Fibroblast of villous mesenchyme (primary cell): ENCODE results near the gene SRGAP2C. TPM values are rescaled to one million over a fixed set of nuclear protein-coding genes. Genes with fewer than 3 reads are reported as not detected.
"Not testable (repeated sequence)": the region's sequence is repeated elsewhere in the genome, so short reads cannot be mapped to it uniquely, and the experiment has no call there.

Source experiments
- DNase-seq: peaks from one replicate; pipeline ENCODE4 v3.0.0-alpha.2; 2010; ENCODE audit warnings: low read depth
- H3K4me3 ChIP-seq: 2 replicates; pipeline ENCODE4 v1.5.1; 2011; ENCODE audit warnings: low read depth, mild to moderate bottlenecking, low read length
- CTCF ChIP-seq: IDR thresholded peaks from 2 replicates; pipeline ENCODE4 v1.5.1; 2012; ENCODE audit warnings: low read depth, mild to moderate bottlenecking, low read length; ENCODE audit not compliant: insufficient read depth
- total RNA-seq: library from RNA; depleted of rRNA; stranded (reverse); fragments of >200 nt; gene quantifications from 2 replicates; pipeline ENCODE4 v1.2.3, GENCODE V29; 2012

Gene SRGAP2C
- 15.1 and 22.2 TPM in 2 replicates for total RNA-seq

- H3K4me3 ChIP-seq: peak within 1 kb of the TSS; percentile 54
- DNase-seq: peak; percentile 100
These were observed at the start of gene SRGAP2C, which contains the start of gene FAM72B for GRCh38 chr1:121184290-121185127. Gene SRGAP2C (plus strand): TSS chr1:121184975. CDS start chr1:121187447, 2,472 bp downstream. Gene FAM72B (minus strand): TSS chr1:121184340. CDS start chr1:121183489, 851 bp downstream.

GRCh38 chr1:121140393-121140792 lies 44.4 kb upstream of the SRGAP2C start:
- DNase-seq, H3K4me3 ChIP-seq: not testable (repeated sequence)

- not testable (repeated sequence) for H3K4me3 ChIP-seq, DNase-seq
These were observed 36.1 kb upstream of the SRGAP2C start for GRCh38 chr1:121148489-121149190.

- not testable (repeated sequence) for DNase-seq, H3K4me3 ChIP-seq
These were observed 33.5 kb upstream of the SRGAP2C start for GRCh38 chr1:121151294-121151693.

GRCh38 chr1:121152788-121153187 lies 32.0 kb upstream of the SRGAP2C start:
- not testable (repeated sequence) for H3K4me3 ChIP-seq, DNase-seq

GRCh38 chr1:121154811-121155210 lies 30.0 kb upstream of the SRGAP2C start:
- not testable (repeated sequence) for DNase-seq, H3K4me3 ChIP-seq

- TF ChIP-seq CTCF: peak; percentile 38
- peak; percentile 18 for DNase-seq
- not testable (repeated sequence) for H3K4me3 ChIP-seq
These were observed 29.0 kb upstream of the SRGAP2C start for GRCh38 chr1:121155671-121156358.

GRCh38 chr1:121156958-121157603 lies 27.7 kb upstream of the SRGAP2C start:
- DNase-seq, H3K4me3 ChIP-seq: not testable (repeated sequence)

- DNase-seq, H3K4me3 ChIP-seq: not testable (repeated sequence)
These were observed 27.2 kb upstream of the SRGAP2C start for GRCh38 chr1:121157609-121158008.

GRCh38 chr1:121160118-121160517 lies 24.7 kb upstream of the SRGAP2C start:
- not testable (repeated sequence) for DNase-seq, H3K4me3 ChIP-seq

GRCh38 chr1:121161199-121161901 lies 23.4 kb upstream of the SRGAP2C start:
- not testable (repeated sequence) for H3K4me3 ChIP-seq, DNase-seq

- peak; percentile 74 for DNase-seq
- not testable (repeated sequence) for H3K4me3 ChIP-seq
These were observed 20.7 kb upstream of the SRGAP2C start for GRCh38 chr1:121163850-121164757.

- H3K4me3 ChIP-seq: not testable (repeated sequence)
- peak; percentile 27 for DNase-seq
These were observed 19.5 kb upstream of the SRGAP2C start for GRCh38 chr1:121165296-121165695.

GRCh38 chr1:121167225-121167738 lies 17.5 kb upstream of the SRGAP2C start:
- not testable (repeated sequence) for H3K4me3 ChIP-seq, DNase-seq

- DNase-seq, H3K4me3 ChIP-seq: not testable (repeated sequence)
These were observed 16.6 kb upstream of the SRGAP2C start for GRCh38 chr1:121168152-121168668.
